AG10803 (cell line): ENCODE data around the gene APBB2.

Experiments
- DNase-seq: peaks from one replicate; pipeline ENCODE4 v3.0.0; 2010; ENCODE audit warnings: low read depth
- H3K4me3 ChIP-seq: 2 replicates; pipeline ENCODE4 v1.5.1; 2011; ENCODE audit warnings: mild to moderate bottlenecking, low read length, control low read depth
- CTCF ChIP-seq: conservative IDR thresholded peaks from 2 replicates; pipeline ENCODE4 v1.5.1; 2011; ENCODE audit warnings: mild to moderate bottlenecking, low read length, control low read depth, inconsistent platforms

The APBB2 gene

GRCh38 chr4:41129936-41130440 lies 84.4 kb downstream of the APBB2 start:
- DNase-seq = no peak
- no peak for TF ChIP-seq CTCF
- H3K4me3 ChIP-seq = no peak overlapping the region

DNA sequence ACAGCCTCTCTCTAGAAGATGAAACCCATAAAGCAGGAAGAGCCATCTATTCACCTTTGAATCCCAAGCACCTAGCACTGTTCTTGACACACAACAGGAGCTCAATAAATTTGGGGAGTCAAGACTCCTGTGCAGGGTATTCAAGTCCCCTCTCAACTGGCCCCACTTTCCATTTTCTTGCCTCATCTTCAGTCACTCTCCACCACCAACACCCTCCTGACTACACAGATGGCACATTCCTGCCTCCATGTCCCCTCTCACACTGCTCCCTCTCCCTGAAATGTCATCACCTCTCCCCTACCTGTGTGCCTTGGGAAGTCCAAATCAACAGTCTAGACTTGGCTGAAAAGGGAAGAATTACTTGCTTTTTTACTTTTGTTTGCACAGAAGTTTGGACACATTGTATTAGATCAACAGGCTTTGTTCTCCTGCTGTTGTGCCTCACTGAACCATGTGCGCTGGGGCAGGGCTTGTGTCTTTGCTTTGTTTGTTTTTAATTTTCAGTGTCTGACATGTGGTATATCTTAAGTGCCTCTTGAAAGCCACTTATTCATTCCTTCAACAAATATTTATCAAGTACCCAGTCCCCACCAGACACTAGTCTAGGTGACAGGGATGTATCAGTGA lies 85.1 kb downstream of the APBB2 start:
- DNase-seq = no peak

DNA sequence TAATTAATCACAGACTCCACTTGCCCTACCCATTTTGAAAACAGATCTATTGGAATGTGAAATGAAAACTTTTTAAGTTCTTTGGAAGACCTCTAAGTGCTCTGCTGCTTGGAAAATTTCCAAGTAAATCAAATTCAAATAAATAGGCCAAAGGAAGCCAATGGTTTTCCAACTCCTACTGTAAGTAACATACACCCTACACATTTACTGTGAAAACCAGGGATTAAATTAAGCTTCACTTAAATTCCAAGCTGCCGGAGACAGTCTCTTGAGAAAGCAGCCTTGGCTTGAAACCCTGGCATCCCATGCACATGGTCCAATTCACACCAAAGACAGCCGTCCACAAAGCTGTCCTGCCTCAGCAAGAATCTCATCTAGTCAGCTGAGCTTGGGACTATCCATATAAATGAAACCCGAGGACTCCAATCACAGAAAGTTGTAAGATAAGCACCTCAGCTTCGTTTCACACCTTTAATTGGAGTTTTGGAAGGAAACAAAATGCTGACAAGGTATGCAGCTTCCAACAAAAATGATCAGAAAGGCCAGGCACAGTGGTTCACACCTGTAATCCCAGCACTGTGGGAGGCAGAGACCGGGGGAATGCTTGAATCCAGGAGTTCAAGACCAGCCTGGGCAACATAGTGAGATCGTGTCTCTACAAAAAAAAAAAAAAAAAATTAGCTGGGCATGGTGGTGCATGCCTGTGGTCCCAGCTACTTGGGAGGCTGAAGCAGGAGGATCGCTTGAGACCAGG lies 88.6 kb downstream of the APBB2 start:
- no peak for TF ChIP-seq CTCF
- DNase-seq = peak; percentile 37
- H3K4me3 ChIP-seq = no peak overlapping the region

More for the DNA sequence above, 85.1 kb downstream of the APBB2 start:
- no peak overlapping the region for H3K4me3 ChIP-seq
- TF ChIP-seq CTCF = no peak

- no peak overlapping the region for H3K4me3 ChIP-seq
- TF ChIP-seq CTCF = no peak
- peak; percentile 33 for DNase-seq
Measured at GRCh38 chr4:41124916-41125548, 89.3 kb downstream of the APBB2 start.

DNA sequence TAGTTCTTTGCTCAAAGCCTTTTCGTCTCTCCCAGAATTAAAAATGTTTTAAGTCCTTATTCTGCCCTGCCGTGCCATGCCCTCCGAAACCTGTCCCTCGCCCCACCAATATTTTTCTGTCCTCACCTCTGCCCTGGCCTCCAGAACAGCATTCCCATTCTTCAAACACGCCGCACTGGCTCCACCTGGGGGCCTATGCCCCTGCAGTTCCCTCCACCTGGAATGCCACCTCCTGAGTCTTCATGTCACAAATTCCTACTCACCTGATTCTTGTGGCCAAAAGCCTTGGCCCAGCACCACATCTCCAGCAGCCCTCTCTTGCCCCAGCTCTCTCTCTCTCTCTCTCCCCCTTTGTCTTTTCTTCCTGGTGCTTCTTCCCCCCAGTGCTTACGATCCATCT lies 91.6 kb downstream of the APBB2 start:
- no peak for TF ChIP-seq CTCF
- DNase-seq = no peak
- no peak overlapping the region for H3K4me3 ChIP-seq

GRCh38 chr4:41122309-41122708 lies 92.0 kb downstream of the APBB2 start:
- no peak overlapping the region for H3K4me3 ChIP-seq
- no peak for DNase-seq
- TF ChIP-seq CTCF = no peak
